Esophagus squamous epithelium (tissue), 4 donors: Measurements from ENCODE around the gene ASPDH.

ENCODE experiments used
- POLR2A ChIP-seq, 4 donors: fragments of 450-650 bp; IDR thresholded peaks; one replicate each; pipeline ENCODE4 v1.6.1; 2017; ENCODE audit warnings: antibody characterized with exemption in 4 of 4, mild to moderate bottlenecking in 4 of 4, moderate library complexity in 3 of 4
- TF ChIP-seq, protein P1 (sequence below), 6 experiments: fragments of 450-650 bp in 4 of 6; fragments of 200-600 bp in 2 of 6; sonication (generic) in 2 of 6; IDR thresholded peaks; one replicate each; pipeline ENCODE4 v1.5.1; 2016 to 2019; ENCODE audit warnings: antibody characterized with exemption in 6 of 6, mild to moderate bottlenecking in 4 of 6, moderate library complexity in 4 of 6

DNA sequence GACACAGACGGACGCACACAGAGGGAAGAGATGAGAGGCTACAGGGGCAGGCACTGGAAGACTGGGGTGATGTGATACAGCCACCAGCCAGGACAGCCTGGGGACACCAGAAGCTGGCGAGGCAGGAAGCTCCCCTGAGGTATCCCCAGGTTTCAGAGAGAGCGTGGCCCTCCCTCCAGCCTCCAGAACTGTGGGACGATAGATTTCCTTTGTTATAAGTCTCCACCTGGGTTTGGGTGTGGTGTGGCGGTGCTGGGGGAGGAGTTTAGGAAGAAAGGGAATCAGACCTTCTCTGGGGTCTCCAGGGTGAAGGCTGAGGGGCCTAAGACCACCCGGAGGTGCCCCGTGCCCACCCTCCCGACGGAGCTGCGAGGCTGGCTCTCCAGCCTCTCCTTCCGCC lies 2.7 kb upstream of the ASPDH start:
- TF ChIP-seq, protein P1, sequence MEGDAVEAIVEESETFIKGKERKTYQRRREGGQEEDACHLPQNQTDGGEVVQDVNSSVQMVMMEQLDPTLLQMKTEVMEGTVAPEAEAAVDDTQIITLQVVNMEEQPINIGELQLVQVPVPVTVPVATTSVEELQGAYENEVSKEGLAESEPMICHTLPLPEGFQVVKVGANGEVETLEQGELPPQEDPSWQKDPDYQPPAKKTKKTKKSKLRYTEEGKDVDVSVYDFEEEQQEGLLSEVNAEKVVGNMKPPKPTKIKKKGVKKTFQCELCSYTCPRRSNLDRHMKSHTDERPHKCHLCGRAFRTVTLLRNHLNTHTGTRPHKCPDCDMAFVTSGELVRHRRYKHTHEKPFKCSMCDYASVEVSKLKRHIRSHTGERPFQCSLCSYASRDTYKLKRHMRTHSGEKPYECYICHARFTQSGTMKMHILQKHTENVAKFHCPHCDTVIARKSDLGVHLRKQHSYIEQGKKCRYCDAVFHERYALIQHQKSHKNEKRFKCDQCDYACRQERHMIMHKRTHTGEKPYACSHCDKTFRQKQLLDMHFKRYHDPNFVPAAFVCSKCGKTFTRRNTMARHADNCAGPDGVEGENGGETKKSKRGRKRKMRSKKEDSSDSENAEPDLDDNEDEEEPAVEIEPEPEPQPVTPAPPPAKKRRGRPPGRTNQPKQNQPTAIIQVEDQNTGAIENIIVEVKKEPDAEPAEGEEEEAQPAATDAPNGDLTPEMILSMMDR (IDR thresholded peaks at IDR 0.05): no peak
- no peak for TF ChIP-seq POLR2A (IDR thresholded peaks at IDR 0.05)
